Right lobe of liver (tissue), 6 donors: ENCODE data around the gene SNX5. TPM values are rescaled to one million over a fixed set of nuclear protein-coding genes. Genes with fewer than 3 reads are reported as not detected.
A peak's percentile ranks its signal among the peaks of the same experiment; 100 is the strongest.

Source experiments
- ATAC-seq, 4 donors: fragments of 200-7000 bp; cut with Tn5 transposase; one replicate each; pipeline ENCODE4 v1.9.1; 2020; ENCODE audit warnings: mild to moderate bottlenecking in 4 of 4, moderate library complexity in 4 of 4
- DNase-seq, 3 donors: peaks; one replicate each; pipeline ENCODE4 v3.0.0-alpha.2; 2020
- H3K27ac ChIP-seq, 3 donors: fragments of 200-600 bp; one replicate each; pipeline ENCODE4 v1.8.0; 2022
- H3K27me3 ChIP-seq, 2 donors: fragments of 200-600 bp; one replicate each; pipeline ENCODE4 v1.8.0; 2022
- H3K36me3 ChIP-seq, 4 donors: fragments of 200-600 bp; sonication (generic) in 1 of 4; one replicate each; pipeline versions ENCODE4 v1.5.1 to v1.8.0; 2017 to 2022; ENCODE audit warnings: control low read depth in 1 of 4
- H3K4me1 ChIP-seq, 4 donors: fragments of 200-600 bp; sonication (generic) in 1 of 4; one replicate each; pipeline versions ENCODE4 v1.5.1 to v1.8.0; 2017 to 2022; ENCODE audit warnings: control low read depth in 1 of 4
- H3K4me3 ChIP-seq, 3 donors: fragments of 200-600 bp; one replicate each; pipeline ENCODE4 v1.8.0; 2022
- H3K9me3 ChIP-seq, 4 donors: fragments of 200-600 bp; sonication (generic) in 1 of 4; one replicate each; pipeline versions ENCODE4 v1.5.1 to v1.8.0; 2017 to 2022; ENCODE audit warnings: control low read depth in 1 of 4
- POLR2A ChIP-seq: fragments of 450-650 bp; IDR thresholded peaks from one replicate; pipeline ENCODE4 v1.6.1; 2017; ENCODE audit warnings: antibody characterized with exemption, mild to moderate bottlenecking
- WGBS: methylation state at CpG from one replicate; pipeline ENCODE4 v1.1.6; 2018; ENCODE audit warnings: low coverage, low lambda C conversion rate; ENCODE audit not compliant: insufficient coverage; ENCODE audit errors: missing lambda C conversion rate; 5-methylcytosine and 5-hydroxymethylcytosine counted together
- intact Hi-C, 2 donors: fragments of 100-400 bp; cut with DNase I; formaldehyde crosslinking; loops; one replicate each; pipeline versions ENCODE4 v1.11.2 to v1.14.1; 2022
- total RNA-seq, 6 experiments: library from RNA; depleted of rRNA in 2 of 6; stranded (reverse); fragments of >200 nt in 2 of 6; fragmentation: NEBNext Ultra II Directional in 3 of 6; extraction: Animal tissue kit (Norgen Biotek cat#: 25700) in 3 of 6; gene quantifications; one replicate each; pipeline versions ENCODE4 v1.1.0 to v1.2.4, GENCODE V29; 2016 to 2023
- TF ChIP-seq, protein P1 (sequence below), 4 donors: fragments of 200-600 bp in 3 of 4; fragments of 450-650 bp in 1 of 4; IDR thresholded peaks; one replicate each; pipeline versions ENCODE4 v1.5.1 to v1.8.0; 2016 to 2022; ENCODE audit warnings: antibody characterized with exemption in 4 of 4, mild to moderate bottlenecking in 2 of 4
- donor health status: DM: no; HTN: yes; CAD: no.
- donor health status: DM: no; HTN: no; CAD: no.
- donor health status: DM: no; HTN: no; CAD: no.
- donor health status: DM: no; HTN: yes; CAD: no.
- donor health status: DM: no; HTN: yes; CAD: no.

Gene SNX5
- total RNA-seq, 6 experiments from 2014 or later, result 32.6 to 74.5 (median 46.0) TPM

- H3K9me3 ChIP-seq, result no peaks in the 10 kb centered on the region
- peaks cover 0 to 3% (median 0%) of the 10 kb centered on the region in 4 donors for H3K4me1 ChIP-seq
- WGBS, result 80% methylated on average over 6 of the region's 6 CpGs
- DNase-seq (no peak), ATAC-seq (no peak)
- TF ChIP-seq, protein P1, sequence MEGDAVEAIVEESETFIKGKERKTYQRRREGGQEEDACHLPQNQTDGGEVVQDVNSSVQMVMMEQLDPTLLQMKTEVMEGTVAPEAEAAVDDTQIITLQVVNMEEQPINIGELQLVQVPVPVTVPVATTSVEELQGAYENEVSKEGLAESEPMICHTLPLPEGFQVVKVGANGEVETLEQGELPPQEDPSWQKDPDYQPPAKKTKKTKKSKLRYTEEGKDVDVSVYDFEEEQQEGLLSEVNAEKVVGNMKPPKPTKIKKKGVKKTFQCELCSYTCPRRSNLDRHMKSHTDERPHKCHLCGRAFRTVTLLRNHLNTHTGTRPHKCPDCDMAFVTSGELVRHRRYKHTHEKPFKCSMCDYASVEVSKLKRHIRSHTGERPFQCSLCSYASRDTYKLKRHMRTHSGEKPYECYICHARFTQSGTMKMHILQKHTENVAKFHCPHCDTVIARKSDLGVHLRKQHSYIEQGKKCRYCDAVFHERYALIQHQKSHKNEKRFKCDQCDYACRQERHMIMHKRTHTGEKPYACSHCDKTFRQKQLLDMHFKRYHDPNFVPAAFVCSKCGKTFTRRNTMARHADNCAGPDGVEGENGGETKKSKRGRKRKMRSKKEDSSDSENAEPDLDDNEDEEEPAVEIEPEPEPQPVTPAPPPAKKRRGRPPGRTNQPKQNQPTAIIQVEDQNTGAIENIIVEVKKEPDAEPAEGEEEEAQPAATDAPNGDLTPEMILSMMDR (IDR thresholded peaks at IDR 0.05), result no peak
- no peak for TF ChIP-seq POLR2A
- H3K36me3 ChIP-seq, result peaks cover 0 to 3% (median 0%) of the 10 kb centered on the region in 4 donors
- intact Hi-C loops, result no loop called here
- no peak overlapping the region for H3K4me3 ChIP-seq
- H3K27me3 ChIP-seq, result no peaks in the 10 kb centered on the region
- no peak overlapping the region for H3K27ac ChIP-seq
Measured at GRCh38 chr20:17992224-17992637, 23.6 kb upstream of the SNX5 start.

GRCh38 chr20:17990278-17990972 lies 21.8 kb upstream of the SNX5 start:
- 81% methylated on average over 8 of the region's 10 CpGs for WGBS
- ATAC-seq (no peak), DNase-seq (no peak)
- Histone ChIP-seq H3K4me1 (peaks cover 0 to 9% (median 4%) of the 10 kb centered on the region in 4 donors), H3K4me3 (no peak overlapping the region), H3K27me3 (no peaks in the 10 kb centered on the region), H3K36me3 (peaks cover 0 to 3% (median 0%) of the 10 kb centered on the region in 4 donors), H3K9me3 (no peaks in the 10 kb centered on the region), H3K27ac (no peak overlapping the region)
- intact Hi-C loops, result no loop called here
- TF ChIP-seq POLR2A, result no peak
- TF ChIP-seq, protein P1 (IDR thresholded peaks at IDR 0.05), result no peak

DNA sequence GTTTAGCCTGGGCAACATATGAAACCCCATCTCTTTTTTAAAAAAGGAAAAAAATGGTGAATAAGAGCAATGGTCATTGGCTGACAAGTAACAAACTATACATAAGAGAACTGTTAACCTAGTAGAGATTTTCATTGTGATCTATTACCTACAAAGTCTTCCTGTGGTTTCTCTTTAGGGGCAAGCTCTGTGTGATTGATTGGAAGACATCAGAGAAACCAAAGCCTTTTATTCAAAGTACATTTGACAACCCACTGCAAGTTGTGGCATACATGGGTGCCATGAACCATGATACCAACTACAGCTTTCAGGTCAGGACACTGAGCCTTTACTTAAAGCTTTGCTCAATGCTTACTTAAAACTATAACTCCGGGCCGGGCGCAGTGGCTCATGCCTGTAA lies 19.4 kb upstream of the SNX5 start:
- intact Hi-C loops, result no loop called here
- no peak for ATAC-seq
- no peak for DNase-seq
- TF ChIP-seq, protein P1 (IDR thresholded peaks at IDR 0.05), result no peak
- TF ChIP-seq POLR2A, result no peak
- 95% methylated on average over 3 of the region's 3 CpGs for WGBS
- Histone ChIP-seq H3K27me3 (no peaks in the 10 kb centered on the region), H3K4me1 (peaks cover 0 to 17% (median 7%) of the 10 kb centered on the region in 4 donors), H3K4me3 (no peak overlapping the region), H3K9me3 (no peaks in the 10 kb centered on the region), H3K36me3 (peaks cover 0 to 3% (median 0%) of the 10 kb centered on the region in 4 donors), H3K27ac (no peak overlapping the region)

- intact Hi-C loops, result no loop called here
- DNase-seq (peak in 1 of 3 donors; percentile 54), ATAC-seq (peak; percentile 98 to 99 (median 98))
- Histone ChIP-seq H3K36me3 (no peaks in the 10 kb centered on the region), H3K4me3 (no peak overlapping the region), H3K9me3 (no peaks in the 10 kb centered on the region), H3K27ac (peak overlapping the region in 2 of 3 donors; percentile 42 to 63), H3K27me3 (no peaks in the 10 kb centered on the region), H3K4me1 (peaks cover 0 to 17% (median 7%) of the 10 kb centered on the region in 4 donors)
- no peak for TF ChIP-seq POLR2A
- TF ChIP-seq, protein P1 (IDR thresholded peaks at IDR 0.05), result no peak
- 65% methylated on average over 7 of the region's 7 CpGs for WGBS
Measured at GRCh38 chr20:17985388-17986018, 16.9 kb upstream of the SNX5 start.
